ENCODE data around the gene TLCD3B.
A peak's percentile ranks its signal among the peaks of the same experiment; 100 is the strongest.

The TLCD3B gene

GRCh38 chr16:30003670-30004423, 27.2 kb downstream of the TLCD3B start:
- H3K4me3 ChIP-seq: no peak overlapping the region
- TF ChIP-seq CTCF (IDR thresholded peaks at IDR 0.05): no peak
- no peak overlapping the region for H3K27ac ChIP-seq
- DNase-seq (ENCODE audit: low spot score): no peak

GRCh38 chr16:30002614-30003346, 28.3 kb downstream of the TLCD3B start:
- no peak for DNase-seq (ENCODE audit: low spot score)
- Histone ChIP-seq H3K4me3 (no peak overlapping the region), H3K27ac (no peak overlapping the region)
- TF ChIP-seq CTCF (IDR thresholded peaks at IDR 0.05): no peak

GRCh38 chr16:30000735-30001631, 30.1 kb downstream of the TLCD3B start:
- TF ChIP-seq CTCF (IDR thresholded peaks at IDR 0.05): no peak
- no peak overlapping the region for H3K27ac ChIP-seq
- DNase-seq (ENCODE audit: low spot score): no peak
- H3K4me3 ChIP-seq: no peak overlapping the region

- H3K4me3 ChIP-seq: no peak overlapping the region
- DNase-seq (ENCODE audit: low spot score): no peak
- no peak overlapping the region for H3K27ac ChIP-seq
- TF ChIP-seq CTCF (IDR thresholded peaks at IDR 0.05): no peak
Observed at GRCh38 chr16:29999605-30000004, 31.5 kb downstream of the TLCD3B start.

- peak overlapping the region; percentile 93 to 95 for H3K27ac ChIP-seq
- TF ChIP-seq CTCF (IDR thresholded peaks at IDR 0.05): no peak
Observed at GRCh38 chr16:29996766-29997250, 34.3 kb downstream of the TLCD3B start.

GRCh38 chr16:29995911-29996765, 34.9 kb downstream of the TLCD3B start, which contains the start of gene INO80E:
Gene INO80E, plus strand, starts transcription at chr16:29996241. Its CDS starts 70 bp downstream, at chr16:29996311.
- DNase-seq (ENCODE audit: low spot score): peak; percentile 98

More at GRCh38 chr16:29996766-29997250, 34.3 kb downstream of the TLCD3B start:
- H3K4me3 ChIP-seq: peak overlapping the region; percentile 96
- no peak for DNase-seq (ENCODE audit: low spot score)

More at GRCh38 chr16:29995911-29996765, 34.9 kb downstream of the TLCD3B start, which contains the start of gene INO80E:
- Histone ChIP-seq H3K4me3 (peak within 1 kb of the TSS; percentile 96), H3K27ac (peak within 1 kb of the TSS; percentile 93 to 95)
- TF ChIP-seq CTCF (IDR thresholded peaks at IDR 0.05): no peak
